OCI-M2 (cell line): ENCODE measurements around the gene PABPC5.

Source experiments
- DNase-seq: peaks from one replicate; lab custom pipeline; 2025; ENCODE audit not compliant: unreplicated experiment; lab: John Stamatoyannopoulos, UW

The PABPC5 gene

DNA sequence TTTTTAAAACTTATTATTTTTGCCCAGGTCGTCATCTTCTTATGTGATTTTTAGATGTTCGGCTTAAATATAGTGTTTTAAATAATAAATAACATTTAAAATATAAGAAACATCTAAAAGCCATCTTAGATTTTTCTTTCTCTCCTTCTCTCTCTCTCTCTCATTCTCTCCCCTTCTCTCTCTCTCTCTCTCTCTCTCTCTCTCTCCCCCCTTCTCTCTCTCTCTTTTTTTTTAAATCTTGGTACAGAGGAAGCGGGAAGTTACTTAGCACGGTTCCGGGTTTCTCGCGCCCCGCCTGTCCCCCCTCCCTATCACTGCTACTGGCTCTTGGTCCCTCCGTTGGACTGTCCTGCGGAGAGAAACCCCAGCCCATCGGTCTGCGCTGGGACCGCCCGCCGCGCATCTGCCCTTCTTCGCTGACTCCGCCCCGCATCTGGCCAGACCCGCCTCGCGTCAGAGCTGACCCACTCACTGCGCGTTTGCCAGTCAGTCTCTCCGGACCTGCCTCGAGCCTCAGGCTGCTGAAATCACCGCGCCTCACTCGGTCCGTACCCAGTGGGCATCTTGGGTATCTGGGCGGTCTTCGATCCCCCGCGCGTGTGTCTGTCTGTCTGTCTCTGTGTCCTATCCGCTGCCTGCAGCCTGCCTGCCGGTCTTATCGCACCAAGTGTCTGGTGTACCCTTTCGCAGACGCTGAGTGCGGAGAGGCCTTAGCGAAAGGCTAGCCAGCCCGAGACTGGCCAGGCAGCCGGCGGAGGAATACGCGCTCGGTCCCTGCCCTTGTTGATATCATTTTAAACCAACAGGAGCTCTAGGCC lies at the start of gene PABPC5:
TSS of gene PABPC5 (plus strand) at position 489 of the 818 bp plus-strand sequence. CDS start 739 bp downstream, outside the sequence.
- DNase-seq, result no peak

DNA sequence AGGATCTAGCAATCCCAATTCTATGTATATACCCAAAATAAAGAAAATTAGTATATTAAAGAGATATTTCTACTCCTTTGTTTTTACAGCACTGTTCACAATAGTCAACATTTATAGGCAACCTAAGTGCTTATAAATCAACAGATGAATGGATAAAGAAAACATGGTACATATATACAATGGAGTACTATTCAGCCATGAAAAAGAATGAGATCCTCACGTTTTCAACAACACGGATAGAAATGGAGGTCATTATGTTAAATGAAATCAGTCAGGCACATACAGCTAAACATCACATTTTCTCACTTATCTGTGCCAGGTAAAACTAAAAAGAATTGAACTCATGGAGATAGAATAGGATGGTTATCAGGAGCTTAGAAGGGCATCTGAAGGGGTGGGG lies 45.6 kb upstream of the PABPC5 start:
- no peak for DNase-seq

DNA sequence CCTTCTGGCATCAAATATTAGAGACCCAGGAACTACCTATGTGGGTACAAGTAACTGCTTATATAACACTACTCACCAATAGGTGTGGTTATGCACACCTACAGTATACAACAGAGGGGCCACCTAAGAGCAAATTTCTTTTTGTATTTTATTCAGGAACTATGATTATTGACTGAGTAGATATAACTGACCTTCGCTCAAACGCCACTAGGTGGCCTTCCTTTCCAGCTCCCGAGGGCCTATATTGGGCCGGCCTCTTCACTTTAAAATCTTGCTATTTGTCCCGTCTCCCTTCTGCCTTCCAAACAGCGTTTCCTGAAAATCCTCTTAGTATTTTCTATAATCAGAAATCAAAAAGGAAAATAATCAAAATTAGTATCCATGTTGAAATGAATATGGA lies 19.9 kb upstream of the PABPC5 start:
- no peak for DNase-seq

DNA sequence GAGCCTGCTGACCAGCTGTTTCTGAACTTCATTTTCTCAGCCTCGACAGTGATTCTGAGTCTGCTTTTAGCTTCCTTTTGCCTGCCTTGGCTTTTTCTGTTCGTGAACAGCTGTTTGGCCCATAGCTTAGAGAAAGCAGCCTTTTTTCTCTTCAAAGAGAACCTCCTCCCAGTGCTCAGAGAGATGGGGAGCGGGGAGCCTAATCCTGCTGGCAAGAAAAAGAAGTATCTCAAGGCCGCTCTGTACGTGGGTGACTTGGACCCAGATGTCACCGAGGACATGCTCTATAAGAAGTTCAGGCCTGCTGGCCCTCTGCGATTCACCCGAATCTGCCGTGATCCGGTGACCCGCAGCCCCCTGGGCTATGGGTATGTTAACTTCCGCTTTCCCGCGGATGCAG lies 756 bp downstream of the PABPC5 start:
- DNase-seq, result no peak
